Measurements from ENCODE around the gene B3GNT4. TPM values are rescaled to one million over a fixed set of nuclear protein-coding genes. Genes with fewer than 3 reads are reported as not detected.

B3GNT4 gene
- total RNA-seq, 4 donors from 2014 or later, result 0.14 TPM; not detected in 3

DNA sequence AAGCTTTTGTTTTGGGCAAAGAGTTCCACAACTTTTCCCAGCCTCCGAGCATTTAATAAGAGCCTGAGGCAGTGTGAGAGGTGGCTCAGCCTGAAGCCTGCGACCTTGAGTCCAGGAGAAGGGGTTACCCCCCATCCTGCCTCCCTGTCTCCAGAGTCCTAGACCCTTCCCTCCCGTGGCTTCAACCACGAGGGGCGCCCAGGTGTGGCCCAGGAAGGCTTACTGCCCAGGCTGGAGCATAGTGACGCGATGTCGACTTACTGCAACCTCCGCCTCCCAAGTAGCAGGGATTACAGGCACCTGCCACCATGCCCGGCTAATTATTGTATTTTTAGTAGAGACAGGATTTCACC lies 19.9 kb upstream of the B3GNT4 start:
- H3K27ac ChIP-seq, result no peak overlapping the region

DNA sequence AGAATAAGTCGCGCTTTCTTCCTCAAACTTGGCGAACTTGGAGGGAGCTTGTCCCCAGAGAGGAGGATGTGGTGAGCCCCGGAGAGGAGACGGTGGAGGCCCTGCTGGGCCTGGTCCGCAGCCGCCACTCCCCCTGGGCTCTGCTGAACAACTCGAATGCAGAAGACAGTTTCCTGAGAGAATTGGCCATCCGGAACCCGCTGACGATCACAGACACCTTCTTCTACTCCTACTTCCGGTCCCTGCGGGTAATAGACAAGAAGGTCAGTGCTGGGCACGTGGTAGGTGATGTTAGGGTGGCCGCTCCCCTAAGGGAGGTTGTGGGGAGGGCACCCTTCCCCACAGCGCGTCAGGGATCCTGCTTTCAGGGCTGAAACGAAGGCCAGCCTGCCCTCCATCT lies 19.0 kb upstream of the B3GNT4 start:
- Histone ChIP-seq H3K4me1 (no peaks in the 10 kb centered on the region), H3K4me3 (no peak overlapping the region), H3K36me3 (no peaks in the 10 kb centered on the region), H3K9me3 (no peaks in the 10 kb centered on the region), H3K27me3 (no peaks in the 10 kb centered on the region), H3K27ac (no peak overlapping the region)
- DNase-seq, result no peak
- TF ChIP-seq, protein P1, sequence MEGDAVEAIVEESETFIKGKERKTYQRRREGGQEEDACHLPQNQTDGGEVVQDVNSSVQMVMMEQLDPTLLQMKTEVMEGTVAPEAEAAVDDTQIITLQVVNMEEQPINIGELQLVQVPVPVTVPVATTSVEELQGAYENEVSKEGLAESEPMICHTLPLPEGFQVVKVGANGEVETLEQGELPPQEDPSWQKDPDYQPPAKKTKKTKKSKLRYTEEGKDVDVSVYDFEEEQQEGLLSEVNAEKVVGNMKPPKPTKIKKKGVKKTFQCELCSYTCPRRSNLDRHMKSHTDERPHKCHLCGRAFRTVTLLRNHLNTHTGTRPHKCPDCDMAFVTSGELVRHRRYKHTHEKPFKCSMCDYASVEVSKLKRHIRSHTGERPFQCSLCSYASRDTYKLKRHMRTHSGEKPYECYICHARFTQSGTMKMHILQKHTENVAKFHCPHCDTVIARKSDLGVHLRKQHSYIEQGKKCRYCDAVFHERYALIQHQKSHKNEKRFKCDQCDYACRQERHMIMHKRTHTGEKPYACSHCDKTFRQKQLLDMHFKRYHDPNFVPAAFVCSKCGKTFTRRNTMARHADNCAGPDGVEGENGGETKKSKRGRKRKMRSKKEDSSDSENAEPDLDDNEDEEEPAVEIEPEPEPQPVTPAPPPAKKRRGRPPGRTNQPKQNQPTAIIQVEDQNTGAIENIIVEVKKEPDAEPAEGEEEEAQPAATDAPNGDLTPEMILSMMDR (IDR thresholded peaks at IDR 0.05), result no peak
- no peak for TF ChIP-seq POLR2A (IDR thresholded peaks at IDR 0.05)
- intact Hi-C loops (cut with DNase I; ENCODE audit: low total_unique reads), result no loop called here

More for the DNA sequence above, 19.9 kb upstream of the B3GNT4 start:
- Histone ChIP-seq H3K36me3 (no peaks in the 10 kb centered on the region), H3K9me3 (no peaks in the 10 kb centered on the region), H3K4me1 (no peaks in the 10 kb centered on the region), H3K27me3 (no peaks in the 10 kb centered on the region), H3K4me3 (peak overlapping the region in 1 of 2 donors; percentile 34)
- intact Hi-C loops (cut with DNase I; ENCODE audit: low total_unique reads), result no loop called here
- TF ChIP-seq, protein P1 (IDR thresholded peaks at IDR 0.05), result no peak
- DNase-seq, result no peak

DNA sequence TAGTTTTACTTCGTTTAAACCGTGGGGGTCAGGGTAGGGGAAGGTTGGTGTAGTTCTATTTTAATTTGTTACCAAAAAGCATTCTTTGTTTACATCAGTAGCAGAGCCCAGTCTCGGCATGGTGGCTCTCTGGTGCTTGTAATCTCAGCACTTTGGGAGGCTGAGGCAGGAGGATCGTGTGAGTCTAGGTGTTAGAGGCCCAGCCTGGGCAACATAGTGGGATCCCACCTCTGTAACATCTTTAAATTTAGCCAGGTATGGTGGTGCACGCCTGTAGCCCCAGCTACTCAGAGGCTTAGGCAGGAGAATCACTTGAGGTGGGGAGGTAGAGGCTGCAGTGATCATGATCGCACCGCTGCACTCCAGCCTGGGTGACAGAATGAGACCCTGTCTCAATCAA lies 18.4 kb upstream of the B3GNT4 start:
- H3K27ac ChIP-seq, result no peak overlapping the region
- DNase-seq, result no peak
- H3K36me3 ChIP-seq, result no peaks in the 10 kb centered on the region
- TF ChIP-seq, protein P1 (IDR thresholded peaks at IDR 0.05), result no peak
- no peak for TF ChIP-seq POLR2A (IDR thresholded peaks at IDR 0.05)
- no peaks in the 10 kb centered on the region for H3K9me3 ChIP-seq
- no peak overlapping the region for H3K4me3 ChIP-seq
- no peaks in the 10 kb centered on the region for H3K4me1 ChIP-seq
- intact Hi-C loops (cut with DNase I; ENCODE audit: low total_unique reads), result no loop called here
- H3K27me3 ChIP-seq, result no peaks in the 10 kb centered on the region

DNA sequence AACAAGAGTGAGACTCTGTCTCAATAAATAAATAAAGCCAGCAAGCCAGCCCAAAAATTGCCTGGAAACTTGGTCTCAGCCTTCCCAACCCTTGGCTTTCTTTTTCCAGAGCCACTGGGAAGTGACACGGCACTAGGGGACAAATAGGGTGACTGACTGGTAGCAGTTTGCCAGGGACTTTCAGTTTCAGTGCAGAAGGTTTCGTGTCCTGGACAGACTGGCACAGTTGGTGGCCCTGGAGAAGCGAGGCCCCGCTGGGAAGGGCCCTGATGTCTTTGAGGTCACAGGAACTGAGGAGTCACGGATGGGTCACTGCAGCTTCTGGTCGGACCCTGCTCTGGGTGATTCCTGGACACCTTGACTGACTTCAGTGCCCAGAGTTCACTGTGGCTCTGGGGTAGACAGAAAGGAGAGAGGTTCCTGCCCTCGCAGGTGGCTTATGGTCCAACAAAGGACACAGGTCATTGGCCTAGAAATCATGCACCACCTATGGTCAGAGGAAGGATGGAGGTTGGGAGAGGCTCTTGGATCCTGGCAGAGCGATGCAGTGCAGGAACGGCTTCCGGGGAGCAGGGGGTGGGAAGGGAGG lies 17.9 kb upstream of the B3GNT4 start:
- H3K9me3 ChIP-seq, result no peaks in the 10 kb centered on the region
- H3K27me3 ChIP-seq, result no peaks in the 10 kb centered on the region
- no peak for TF ChIP-seq POLR2A (IDR thresholded peaks at IDR 0.05)
- TF ChIP-seq, protein P1 (IDR thresholded peaks at IDR 0.05), result no peak
- no peak for DNase-seq
- H3K27ac ChIP-seq, result no peak overlapping the region
- intact Hi-C loops (cut with DNase I; ENCODE audit: low total_unique reads), result no loop called here
- no peak overlapping the region for H3K4me3 ChIP-seq
- no peaks in the 10 kb centered on the region for H3K36me3 ChIP-seq
- no peaks in the 10 kb centered on the region for H3K4me1 ChIP-seq

DNA sequence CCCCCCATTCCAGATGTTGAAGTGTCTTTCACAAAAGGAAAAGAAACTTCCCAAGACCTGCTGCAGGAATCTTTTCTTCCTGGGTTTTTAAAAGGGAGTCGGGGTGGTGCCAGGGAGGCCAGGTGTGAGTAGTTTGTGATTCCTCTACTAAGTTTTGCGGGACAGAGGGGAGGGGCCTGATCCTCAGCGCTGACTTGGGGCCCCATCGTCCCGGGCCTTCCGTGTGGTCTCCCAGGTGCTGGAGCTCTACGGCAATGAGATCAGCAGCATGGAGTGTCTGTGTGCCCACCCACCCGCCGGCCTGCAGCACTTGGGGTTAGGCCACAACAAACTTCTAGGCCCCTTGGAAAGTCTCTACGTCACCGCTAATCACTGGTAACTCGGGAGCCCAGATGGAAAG lies 16.0 kb upstream of the B3GNT4 start:
- DNase-seq, result no peak
- no peaks in the 10 kb centered on the region for H3K9me3 ChIP-seq
- intact Hi-C loops (cut with DNase I; ENCODE audit: low total_unique reads), result no loop called here
- no peaks in the 10 kb centered on the region for H3K27me3 ChIP-seq
- no peak overlapping the region for H3K4me3 ChIP-seq
- H3K27ac ChIP-seq, result no peak overlapping the region
- TF ChIP-seq POLR2A (IDR thresholded peaks at IDR 0.05), result no peak
- TF ChIP-seq, protein P1 (IDR thresholded peaks at IDR 0.05), result no peak
- no peaks in the 10 kb centered on the region for H3K36me3 ChIP-seq
- H3K4me1 ChIP-seq, result no peaks in the 10 kb centered on the region
